Cardiac muscle cell (in vitro differentiated cells and primary cell): ENCODE measurements around the gene ZNF804B. TPM values are rescaled to one million over a fixed set of nuclear protein-coding genes. Genes with fewer than 3 reads are reported as not detected.
A peak's percentile ranks its signal among the peaks of the same experiment; 100 is the strongest.

ENCODE experiments used
- DNase-seq, 2 donors: peaks; one replicate each; pipeline versions ENCODE4 v3.0.0 to v3.0.0-alpha.2; 2010 to 2017; ENCODE audit warnings: low read depth in 1 of 2, low spot score in 1 of 2
- H3K27ac ChIP-seq: fragments of 200-600 bp; sonication (generic); 2 replicates; pipeline ENCODE4 v1.5.1; 2016
- H3K27me3 ChIP-seq: fragments of 200-600 bp; sonication (generic); 2 replicates; pipeline ENCODE4 v1.6.0; 2016; ENCODE audit warnings: control low read depth
- H3K36me3 ChIP-seq: fragments of 200-600 bp; sonication (generic); 2 replicates; pipeline ENCODE4 v1.5.1; 2016; ENCODE audit warnings: control low read depth
- H3K4me1 ChIP-seq: fragments of 200-600 bp; sonication (generic); 2 replicates; pipeline ENCODE4 v1.8.1; 2017; ENCODE audit warnings: low read depth, mild to moderate bottlenecking, mixed run types
- H3K4me3 ChIP-seq: fragments of 200-600 bp; sonication (generic); 2 replicates; pipeline ENCODE4 v1.5.1; 2016; ENCODE audit warnings: mild to moderate bottlenecking
- H3K9me3 ChIP-seq: fragments of 200-600 bp; sonication (generic); 2 replicates; pipeline ENCODE4 v1.5.1; 2017; ENCODE audit warnings: low read depth, mild to moderate bottlenecking, control low read depth
- CTCF ChIP-seq: IDR thresholded peaks from 2 replicates; pipeline ENCODE4 v1.5.1; 2012; ENCODE audit warnings: low read depth, mild to moderate bottlenecking, low read length
- polyA plus RNA-seq: library from polyadenylated mRNA; unstranded; fragments of >200 nt; fragmentation: Nextera tagmentation; extraction: Ambion mirVana; gene quantifications from 2 replicates; pipeline ENCODE4 v1.2.1, GENCODE V29; 2016
- total RNA-seq: library from RNA; depleted of rRNA; stranded (reverse); fragments of >200 nt; gene quantifications from 2 replicates; pipeline ENCODE4 v1.2.3, GENCODE V29; 2016

The ZNF804B gene
- total and polyA plus RNA-seq, 2 experiments from 2014 or later: 0.06 TPM; not detected in 1

GRCh38 chr7:89023206-89023605, 263.7 kb downstream of the ZNF804B start:
- Histone ChIP-seq H3K27me3 (no peaks in the 10 kb centered on the region), H3K9me3 (no peaks in the 10 kb centered on the region)
- TF ChIP-seq CTCF: no peak

GRCh38 chr7:89023877-89024276, 264.4 kb downstream of the ZNF804B start:
- H3K27me3 ChIP-seq: no peaks in the 10 kb centered on the region
- no peak for TF ChIP-seq CTCF
- no peak overlapping the region for H3K4me3 ChIP-seq
- no peaks in the 10 kb centered on the region for H3K9me3 ChIP-seq
- H3K4me1 ChIP-seq: no peaks in the 10 kb centered on the region
- no peak for DNase-seq
- no peaks in the 10 kb centered on the region for H3K36me3 ChIP-seq
- no peak overlapping the region for H3K27ac ChIP-seq

More at GRCh38 chr7:89023206-89023605, 263.7 kb downstream of the ZNF804B start:
- no peak overlapping the region for H3K4me3 ChIP-seq
- H3K27ac ChIP-seq: no peak overlapping the region
- no peak for DNase-seq
- H3K4me1 ChIP-seq: no peaks in the 10 kb centered on the region
- H3K36me3 ChIP-seq: no peaks in the 10 kb centered on the region

GRCh38 chr7:89027781-89028180, 268.3 kb downstream of the ZNF804B start:
- Histone ChIP-seq H3K4me1 (no peaks in the 10 kb centered on the region), H3K27ac (no peak overlapping the region), H3K4me3 (no peak overlapping the region), H3K27me3 (no peaks in the 10 kb centered on the region), H3K36me3 (no peaks in the 10 kb centered on the region), H3K9me3 (no peaks in the 10 kb centered on the region)
- no peak for TF ChIP-seq CTCF
- no peak for DNase-seq

- TF ChIP-seq CTCF: no peak
- no peaks in the 10 kb centered on the region for H3K9me3 ChIP-seq
- H3K4me1 ChIP-seq: no peaks in the 10 kb centered on the region
- no peaks in the 10 kb centered on the region for H3K36me3 ChIP-seq
- no peaks in the 10 kb centered on the region for H3K27me3 ChIP-seq
- H3K4me3 ChIP-seq: no peak overlapping the region
- H3K27ac ChIP-seq: no peak overlapping the region
- no peak for DNase-seq
These were observed 268.8 kb downstream of the ZNF804B start for GRCh38 chr7:89028319-89028718.

GRCh38 chr7:89029864-89030263, 270.4 kb downstream of the ZNF804B start:
- Histone ChIP-seq H3K36me3 (no peaks in the 10 kb centered on the region), H3K27me3 (no peaks in the 10 kb centered on the region), H3K4me3 (no peak overlapping the region), H3K27ac (no peak overlapping the region), H3K9me3 (no peaks in the 10 kb centered on the region), H3K4me1 (no peaks in the 10 kb centered on the region)
- no peak for TF ChIP-seq CTCF
- DNase-seq: peak in 1 of 2 donors; percentile 10

- H3K36me3 ChIP-seq: no peaks in the 10 kb centered on the region
- DNase-seq: no peak
- no peak overlapping the region for H3K4me3 ChIP-seq
- no peak overlapping the region for H3K27ac ChIP-seq
- no peaks in the 10 kb centered on the region for H3K4me1 ChIP-seq
- no peaks in the 10 kb centered on the region for H3K27me3 ChIP-seq
- no peak for TF ChIP-seq CTCF
- no peaks in the 10 kb centered on the region for H3K9me3 ChIP-seq
These were observed 281.7 kb downstream of the ZNF804B start for GRCh38 chr7:89041240-89041639.
